NCI-H2196 treated with DMSO at 0.1 percent for 48 hours (cell line): ENCODE results near the gene NDUFAF3.

ENCODE experiments used
- DNase-seq: peaks from one replicate; lab custom pipeline; 2025; ENCODE audit not compliant: unreplicated experiment; lab: John Stamatoyannopoulos, UW

Gene NDUFAF3

DNA sequence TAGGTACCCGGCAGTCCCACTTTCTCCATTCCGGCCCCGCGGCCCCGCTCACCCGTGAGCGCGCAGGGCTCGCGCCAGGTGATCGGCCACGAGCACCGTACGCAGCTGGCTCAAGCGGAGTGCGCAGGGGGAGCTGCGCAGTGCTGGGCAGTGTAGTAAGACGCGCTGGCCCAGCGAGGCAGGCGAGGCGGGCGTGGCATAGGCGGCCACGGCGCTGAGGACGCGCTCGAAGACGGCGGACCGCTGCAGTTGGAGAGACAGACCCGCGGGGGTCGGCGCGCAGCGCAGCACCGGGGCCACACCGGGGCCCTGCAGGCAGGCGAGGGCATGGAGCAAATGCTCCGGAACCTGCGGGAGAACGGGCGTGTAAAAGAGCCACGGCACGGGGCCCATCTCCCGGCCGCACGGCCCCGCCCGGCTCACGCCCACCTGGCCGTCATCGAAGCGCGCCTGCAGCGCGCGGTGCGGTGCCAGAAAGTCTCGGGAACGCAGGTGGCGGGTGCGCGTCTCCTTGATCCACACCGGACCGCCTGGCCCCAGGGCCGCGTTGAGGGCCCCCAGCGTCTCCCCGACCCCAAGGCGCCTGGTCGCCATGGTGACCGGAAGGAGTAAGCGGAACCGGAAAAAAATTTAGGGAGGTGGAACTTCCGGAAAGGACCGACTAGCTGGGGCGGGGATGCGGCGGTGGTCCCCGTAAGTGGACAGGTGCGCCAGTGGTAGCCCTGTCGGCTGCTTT, 3.8 kb upstream of the NDUFAF3 start, which contains the start of gene DALRD3:
Gene DALRD3, minus strand, starts transcription at position 610 of the 736 bp plus-strand sequence. Its CDS starts 16 bp downstream, at position 594.
- peak; percentile 31 for DNase-seq

GRCh38 chr3:49018707-49019006, 3.3 kb upstream of the NDUFAF3 start:
- no peak for DNase-seq

- DNase-seq, result no peak
Observed at GRCh38 chr3:49019941-49020329, 2.0 kb upstream of the NDUFAF3 start.

DNA sequence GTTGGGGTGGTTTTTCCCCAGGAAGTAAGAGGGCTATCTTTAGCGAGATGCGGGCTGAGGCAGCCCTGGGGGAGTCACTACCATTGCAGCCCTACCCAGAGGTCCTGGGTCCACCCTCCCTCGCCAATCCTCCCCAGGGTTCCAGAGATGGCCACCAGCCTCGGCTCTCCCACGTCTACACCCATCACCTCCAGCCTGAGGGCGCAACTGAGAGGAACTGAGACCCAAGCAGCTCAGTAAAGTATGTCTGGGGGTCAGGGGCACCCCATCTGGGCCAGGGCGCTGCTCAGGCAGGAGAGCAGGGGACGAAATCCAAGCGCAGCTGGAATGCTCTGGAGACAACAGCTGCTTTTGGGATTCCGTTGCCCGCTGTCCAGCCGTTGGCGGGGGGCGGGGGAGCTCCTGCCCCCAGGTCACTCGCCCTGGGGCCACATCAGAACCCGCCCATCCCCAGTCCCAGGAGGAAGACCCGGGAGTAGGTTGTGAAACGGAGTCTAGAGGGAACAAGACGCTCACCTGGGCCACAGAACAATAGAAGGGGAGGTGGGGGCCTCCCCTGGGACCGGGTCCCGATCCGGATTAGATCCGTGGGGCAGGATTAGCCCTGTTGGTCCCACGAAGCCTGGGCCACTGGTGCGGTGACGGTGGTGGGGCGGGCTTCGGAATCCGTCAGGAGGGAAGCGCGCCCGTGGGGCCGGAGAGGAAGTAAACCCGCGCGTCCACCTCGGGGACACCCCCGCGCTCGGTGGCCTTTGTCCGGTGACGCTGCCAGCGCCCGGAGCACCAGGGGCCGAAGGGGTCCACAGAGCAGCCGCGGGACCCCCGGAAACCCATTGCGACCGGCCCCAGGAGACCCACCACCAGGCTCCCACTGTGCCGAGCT, 1.4 kb upstream of the NDUFAF3 start:
- no peak for DNase-seq

- DNase-seq, result peak; percentile 79
Observed at GRCh38 chr3:49021213-49021812, 608 bp upstream of the NDUFAF3 start.

GRCh38 chr3:49022688-49023171, 809 bp downstream of the NDUFAF3 start:
- no peak for DNase-seq

- DNase-seq, result no peak
Observed at GRCh38 chr3:49023775-49024174, 1.9 kb downstream of the NDUFAF3 start.

DNA sequence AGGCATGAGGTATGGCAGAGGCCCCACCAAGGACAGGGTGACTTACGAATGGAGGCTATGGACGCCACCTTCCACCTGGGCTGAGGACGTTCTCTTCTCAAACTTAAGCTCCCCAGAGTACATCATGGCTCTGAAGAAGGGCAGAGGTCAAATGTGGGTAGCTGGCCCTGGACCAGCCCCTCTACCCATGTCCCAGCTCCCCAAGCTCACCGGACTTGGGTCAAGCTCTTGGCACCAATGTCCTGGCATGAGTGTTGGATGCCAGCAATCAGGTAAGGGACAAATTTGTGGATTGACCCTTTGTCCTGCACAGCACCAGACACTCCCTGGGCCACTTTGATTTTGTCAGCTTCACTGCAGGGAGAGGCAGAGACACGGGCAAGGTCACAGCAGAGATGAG, 2.5 kb downstream of the NDUFAF3 start:
- no peak for DNase-seq

DNA sequence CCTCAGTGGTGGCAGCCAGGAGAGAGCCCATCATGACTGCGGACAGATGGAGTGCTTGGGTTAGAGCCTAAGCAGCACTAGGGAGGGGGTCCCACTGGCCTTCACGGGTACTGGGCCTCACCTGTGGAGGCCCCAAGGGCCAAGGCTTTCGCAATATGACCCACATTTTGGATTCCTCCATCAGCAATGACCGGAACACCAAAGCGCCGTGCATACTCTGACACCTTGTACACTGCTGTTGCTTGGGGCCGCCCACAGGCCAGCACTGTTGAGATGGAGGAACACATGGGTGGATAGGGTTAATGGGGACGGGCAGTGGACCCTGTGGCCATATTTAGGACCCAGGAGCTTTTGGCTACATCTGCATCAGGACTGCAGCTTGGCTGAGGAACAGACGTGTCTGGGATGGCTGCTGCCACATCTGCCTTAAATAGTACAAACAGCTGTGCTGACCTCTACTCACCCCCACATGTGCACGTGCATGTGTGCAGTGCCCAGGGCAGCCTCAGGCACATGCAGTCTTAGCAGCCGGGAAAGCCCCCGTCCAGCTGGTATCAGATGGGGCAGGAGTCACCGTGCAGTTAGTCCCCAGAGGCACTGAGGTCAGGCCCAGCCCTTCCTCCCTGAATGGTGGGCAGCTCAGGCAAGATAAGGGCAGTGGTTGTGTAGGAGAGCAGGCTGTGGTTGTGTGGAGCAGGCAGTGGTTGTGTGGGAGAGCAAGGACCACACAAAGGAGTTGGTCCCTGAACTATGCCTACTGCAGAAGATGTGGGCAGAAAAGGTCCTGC, 3.3 kb downstream of the NDUFAF3 start:
- DNase-seq, result no peak

GRCh38 chr3:49025793-49026520, 4.0 kb downstream of the NDUFAF3 start:
- DNase-seq, result no peak

- no peak for DNase-seq
Observed at GRCh38 chr3:49026536-49026935, 4.6 kb downstream of the NDUFAF3 start.

DNA sequence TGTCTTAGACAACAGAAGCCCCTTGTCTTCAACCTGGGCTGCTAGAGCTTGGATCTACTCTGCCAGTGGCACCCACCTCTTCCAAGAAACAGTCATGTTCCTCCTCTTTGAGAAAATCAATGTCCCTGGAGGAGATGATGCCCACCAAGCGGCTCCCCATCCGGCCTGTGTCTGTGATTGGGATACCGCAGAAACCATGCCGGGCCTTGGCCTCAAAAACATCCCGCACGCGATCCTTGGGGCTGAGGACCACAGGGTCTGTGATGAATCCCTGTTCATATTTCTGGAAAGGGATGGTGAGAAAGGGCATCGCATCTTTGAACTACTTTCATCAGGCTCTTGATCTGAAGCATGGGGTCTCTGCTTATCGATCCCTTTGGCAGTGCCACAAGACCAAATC, 5.7 kb downstream of the NDUFAF3 start:
- DNase-seq, result no peak

GRCh38 chr3:49028298-49028672, 6.4 kb downstream of the NDUFAF3 start:
- DNase-seq, result no peak

DNA sequence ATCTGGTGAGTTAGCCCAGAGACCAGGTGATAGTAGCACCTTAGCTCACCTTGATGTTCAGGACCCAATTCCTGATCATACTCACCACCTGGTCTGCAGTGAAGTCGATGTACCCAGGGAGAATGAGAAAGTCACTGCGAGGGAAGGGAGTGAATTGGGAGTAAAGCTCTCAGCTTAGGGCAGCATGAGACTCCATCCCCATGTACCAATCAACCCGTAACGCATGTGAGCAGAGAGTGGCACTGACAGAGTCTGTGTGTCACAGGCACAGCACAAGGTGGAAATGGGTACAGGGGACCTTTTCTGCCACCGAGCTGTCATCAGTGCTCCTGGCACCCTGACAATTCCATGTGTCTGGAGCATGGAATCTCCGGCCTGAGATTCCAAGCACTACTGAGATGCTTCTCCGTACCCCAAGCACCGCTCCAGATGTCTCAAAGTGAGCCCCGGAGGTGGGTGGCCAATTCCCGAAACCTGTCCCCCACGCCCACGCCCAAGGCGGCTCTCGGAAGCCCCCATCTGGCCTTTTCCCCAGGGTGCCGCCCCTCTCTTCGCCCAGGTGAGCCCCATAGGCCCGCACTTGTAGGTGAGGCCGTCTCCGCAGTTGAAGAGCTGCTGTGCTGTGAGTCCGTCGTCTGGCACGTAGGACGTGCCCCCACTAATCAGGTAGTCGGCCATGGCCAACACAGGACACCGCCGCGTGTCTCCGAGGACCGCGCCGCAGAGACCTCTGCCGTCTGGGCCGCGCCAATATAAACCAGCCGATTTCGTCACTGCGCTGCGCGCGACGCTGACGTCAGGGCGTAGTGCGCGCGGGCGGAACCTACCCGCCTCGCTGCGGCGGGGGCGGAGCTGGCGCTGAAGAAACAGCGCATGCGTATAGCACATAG, 7.0 kb downstream of the NDUFAF3 start, which contains the start of gene IMPDH2:
Gene IMPDH2, minus strand, starts transcription at position 726 of the 890 bp plus-strand sequence. Its CDS starts 48 bp downstream, at position 678.
- DNase-seq, result peak; percentile 63

GRCh38 chr3:49029563-49029884, 7.6 kb downstream of the NDUFAF3 start:
- no peak for DNase-seq

GRCh38 chr3:49030321-49030720, 8.4 kb downstream of the NDUFAF3 start:
- DNase-seq, result no peak

DNA sequence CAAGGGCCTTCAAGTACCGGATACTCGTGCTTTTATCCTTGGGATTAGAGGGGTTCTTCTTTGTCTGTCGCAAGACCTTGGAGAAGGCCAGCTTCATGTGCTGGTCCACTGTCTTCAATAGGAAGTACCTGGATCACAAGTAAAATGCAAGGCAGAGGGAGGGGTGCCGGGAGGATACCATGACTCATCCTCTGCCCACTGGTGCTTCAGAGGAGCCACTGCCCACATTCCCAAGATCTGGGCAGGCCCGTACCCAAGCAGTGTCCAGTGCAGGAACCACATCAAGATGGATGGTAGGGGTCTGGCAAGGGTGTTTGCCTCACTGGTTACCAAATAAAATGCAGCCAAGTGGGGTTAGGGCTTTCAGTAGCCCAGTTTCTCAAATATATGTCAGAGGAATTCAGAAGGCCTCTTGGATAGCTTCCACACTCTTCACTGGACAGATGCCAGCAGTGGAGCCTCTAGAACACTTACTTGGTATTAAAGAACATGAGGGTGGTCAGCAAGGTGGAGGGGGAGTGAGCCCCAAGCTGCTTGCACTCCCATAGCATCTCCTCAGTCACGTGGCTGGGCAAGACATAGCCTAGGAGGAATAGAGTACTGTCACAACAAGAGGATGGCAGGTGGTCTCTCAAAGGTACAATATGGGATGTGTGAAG, 10.9 kb downstream of the NDUFAF3 start:
- DNase-seq, result no peak

DNA sequence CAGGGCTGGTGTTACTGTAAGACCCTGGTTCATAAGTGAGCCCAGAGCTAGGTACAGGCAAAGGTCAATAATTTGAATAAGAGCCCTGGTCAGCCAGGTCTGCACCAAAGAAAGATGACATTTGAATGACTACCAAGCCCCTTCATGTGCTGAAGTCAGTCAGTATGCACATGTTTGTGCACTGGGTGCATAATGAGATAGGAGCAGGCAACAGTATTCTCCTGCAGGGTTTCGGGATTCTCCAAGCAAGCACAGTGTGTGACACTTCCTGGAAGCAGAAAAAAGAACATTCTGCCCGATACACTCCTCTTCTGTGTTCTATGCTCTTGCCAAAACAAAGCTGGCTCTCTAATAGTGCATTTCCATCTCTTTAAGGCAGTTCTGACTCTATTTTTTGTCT, 12.7 kb downstream of the NDUFAF3 start:
- no peak for DNase-seq

DNA sequence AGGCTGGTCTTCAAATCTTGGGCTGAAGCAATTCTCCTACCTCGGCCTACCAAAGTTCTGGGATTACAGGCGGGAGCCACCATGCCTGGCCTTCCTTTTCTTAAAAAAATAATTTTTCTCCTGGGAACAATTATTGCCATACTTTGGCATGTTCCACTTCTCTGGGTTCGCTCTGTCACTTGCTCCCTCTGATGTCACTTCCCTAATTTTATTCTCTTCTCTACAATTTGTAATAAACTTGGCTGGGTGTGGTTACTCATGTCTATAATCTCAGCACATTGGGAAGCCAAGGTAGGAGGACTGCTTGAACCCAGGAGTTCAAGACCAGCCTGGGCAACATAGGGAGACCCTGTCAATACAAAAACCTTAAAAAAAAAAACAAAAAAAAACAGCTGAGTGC, 13.4 kb downstream of the NDUFAF3 start:
- DNase-seq, result no peak
